ENCODE data around the gene CAPS. TPM values are rescaled to one million over a fixed set of nuclear protein-coding genes. Genes with fewer than 3 reads are reported as not detected.

Gene CAPS
- total RNA-seq, 1 donor from 2014 or later: 4.1 TPM

- no peak for ATAC-seq
- DNase-seq: no peak
- intact Hi-C loops (cut with micrococcal nuclease): no loop called here
Measured at GRCh38 chr19:5890099-5890498, 24.0 kb upstream of the CAPS start.

- intact Hi-C loops (cut with micrococcal nuclease): no loop called here
- ATAC-seq: no peak
- no peak for DNase-seq
Measured at GRCh38 chr19:5891572-5891937, 22.5 kb upstream of the CAPS start.

GRCh38 chr19:5891938-5892771 is 21.9 kb upstream of the CAPS start:
- DNase-seq (peak; percentile 72), ATAC-seq (peak; percentile 47)
- intact Hi-C loops (cut with micrococcal nuclease): no loop called here

GRCh38 chr19:5892772-5893275 is 21.2 kb upstream of the CAPS start:
- ATAC-seq (no peak), DNase-seq (no peak)
- intact Hi-C loops (cut with micrococcal nuclease): no loop called here

GRCh38 chr19:5893296-5893903 is 20.7 kb upstream of the CAPS start:
- ATAC-seq (no peak), DNase-seq (no peak)
- intact Hi-C loops (cut with micrococcal nuclease): no loop called here

GRCh38 chr19:5893907-5894703 is 19.9 kb upstream of the CAPS start:
- peak; percentile 78 for ATAC-seq
- intact Hi-C loops (cut with micrococcal nuclease): no loop called here
- peak; percentile 74 for DNase-seq

- DNase-seq: no peak
- intact Hi-C loops (cut with micrococcal nuclease): no loop called here
- peak; percentile 2 for ATAC-seq
Measured at GRCh38 chr19:5894704-5895349, 19.2 kb upstream of the CAPS start.

GRCh38 chr19:5895409-5895808 is 18.6 kb upstream of the CAPS start:
- DNase-seq: no peak
- ATAC-seq: peak; percentile 42
- intact Hi-C loops (cut with micrococcal nuclease): no loop called here

GRCh38 chr19:5895890-5896289 is 18.2 kb upstream of the CAPS start:
- no peak for DNase-seq
- ATAC-seq: no peak
- intact Hi-C loops (cut with micrococcal nuclease): no loop called here

GRCh38 chr19:5896365-5897076 is 17.5 kb upstream of the CAPS start:
- DNase-seq (no peak), ATAC-seq (no peak)
- intact Hi-C loops (cut with micrococcal nuclease): no loop called here

GRCh38 chr19:5897189-5897969 is 16.7 kb upstream of the CAPS start:
- intact Hi-C loops (cut with micrococcal nuclease): no loop called here
- no peak for DNase-seq
- ATAC-seq: no peak

- intact Hi-C loops (cut with micrococcal nuclease): no loop called here
- DNase-seq (no peak), ATAC-seq (no peak)
Measured at GRCh38 chr19:5899728-5900526, 14.1 kb upstream of the CAPS start.

- intact Hi-C loops (cut with micrococcal nuclease): no loop called here
- DNase-seq: no peak
- ATAC-seq: no peak
Measured at GRCh38 chr19:5900976-5901375, 13.1 kb upstream of the CAPS start.

GRCh38 chr19:5903056-5903623 is 10.9 kb upstream of the CAPS start:
- no peak for DNase-seq
- ATAC-seq: no peak
- intact Hi-C loops (cut with micrococcal nuclease): no loop called here

- DNase-seq: peak; percentile 98
- intact Hi-C loops (cut with micrococcal nuclease): no loop called here
- peak; percentile 81 for ATAC-seq
Measured at GRCh38 chr19:5903624-5904351, 10.3 kb upstream of the CAPS start, which contains the start of gene NDUFA11. Gene NDUFA11, minus strand, starts transcription at chr19:5903790. Its CDS starts 82 bp downstream, at chr19:5903708.
